OCI-LY7 (cell line): ENCODE results near the gene UNC13A. TPM values are rescaled to one million over a fixed set of nuclear protein-coding genes. Genes with fewer than 3 reads are reported as not detected.

ENCODE experiments used
- BruUV-seq: library from RNA; stranded (reverse); fragments of 400-500 nt; replicated peaks from 2 replicates; lab custom pipeline; 2021; lab: Mats Ljungman, UMichigan
- CTCF ChIA-PET: fragments of 300-600 bp; sonication (Branson Sonifier 250); formaldehyde crosslinking; loops from one replicate; lab custom pipeline; 2022; ENCODE audit warnings: antibody characterized with exemption; ENCODE audit not compliant: unreplicated experiment; lab: Charles Lee
- POLR2A ChIA-PET: fragments of 300-600 bp; sonication (Branson Sonifier 250); formaldehyde crosslinking; loops from one replicate; lab custom pipeline; 2022; ENCODE audit warnings: antibody characterized with exemption; lab: Charles Lee
- DNase-seq: peaks from one replicate; pipeline ENCODE4 v3.0.0-alpha.2; 2015; ENCODE audit warnings: low spot score
- H2AFZ ChIP-seq: fragments of 200-600 bp; sonication (generic), shearing (Covaris generic); 2 replicates; pipeline ENCODE4 v1.6.1; 2014; ENCODE audit warnings: mild to moderate bottlenecking, antibody characterized with exemption, low read length, moderate library complexity
- H3K27ac ChIP-seq: fragments of 200-600 bp; sonication (generic); 2 replicates; pipeline ENCODE4 v1.5.1; 2014; ENCODE audit warnings: mixed run types, low read depth, mild to moderate bottlenecking, moderate library complexity, low read length, inconsistent platforms; ENCODE audit not compliant: poor library complexity, severe bottlenecking
- H3K36me3 ChIP-seq: fragments of 200-600 bp; sonication (generic); 2 replicates; pipeline ENCODE4 v1.6.1; 2014; ENCODE audit warnings: mild to moderate bottlenecking, antibody characterized with exemption, low read length, moderate library complexity, mixed read lengths; ENCODE audit not compliant: insufficient read depth
- H3K4me1 ChIP-seq: fragments of 200-600 bp; sonication (generic); 2 replicates; pipeline ENCODE4 v1.5.1; 2014; ENCODE audit warnings: mild to moderate bottlenecking, low read length; ENCODE audit not compliant: insufficient read depth, poor library complexity, severe bottlenecking
- H3K4me2 ChIP-seq: fragments of 200-600 bp; sonication (generic); 2 replicates; pipeline ENCODE4 v1.6.1; 2014; ENCODE audit warnings: mild to moderate bottlenecking, low read length
- H3K4me3 ChIP-seq: fragments of 200-600 bp; sonication (generic); 2 replicates; pipeline ENCODE4 v1.5.1; 2014; ENCODE audit warnings: mild to moderate bottlenecking, low read depth, low read length; ENCODE audit not compliant: poor library complexity, severe bottlenecking
- H3K79me2 ChIP-seq: fragments of 200-600 bp; sonication (generic); 2 replicates; pipeline ENCODE4 v1.6.1; 2016; ENCODE audit warnings: low read depth, mild to moderate bottlenecking, low read length, moderate library complexity, mixed read lengths; ENCODE audit not compliant: insufficient read depth
- H3K9me2 ChIP-seq: fragments of 200-600 bp; sonication (generic); 2 replicates; pipeline ENCODE4 v1.6.1; 2016; ENCODE audit warnings: mild to moderate bottlenecking, low read length, mixed read lengths; ENCODE audit not compliant: insufficient read depth
- H3K9me3 ChIP-seq: fragments of 200-600 bp; sonication (generic); 2 replicates; pipeline ENCODE4 v1.6.1; 2014; ENCODE audit warnings: mild to moderate bottlenecking, mixed run types, low read length, mixed read lengths
- H4K20me1 ChIP-seq: fragments of 200-600 bp; sonication (generic); 2 replicates; pipeline ENCODE4 v1.6.1; 2014; ENCODE audit warnings: mild to moderate bottlenecking, antibody characterized with exemption, low read length, moderate library complexity, mixed read lengths; ENCODE audit not compliant: insufficient read depth
- CTCF ChIP-seq: fragments of 200-600 bp; sonication (generic); conservative IDR thresholded peaks from 2 replicates; pipeline ENCODE4 v1.5.1; 2014; ENCODE audit warnings: mild to moderate bottlenecking, antibody characterized with exemption, low read length, moderate library complexity, mixed read lengths
- EZH2phosphoT487 ChIP-seq: fragments of 200-600 bp; sonication (generic); IDR thresholded peaks from 2 replicates; pipeline ENCODE4 v1.6.1; 2018; ENCODE audit warnings: low read depth, borderline replicate concordance, mild to moderate bottlenecking, mixed run types, antibody characterized with exemption, low read length, moderate library complexity, mixed read lengths
- intact Hi-C: fragments of 100-400 bp; cut with micrococcal nuclease; formaldehyde crosslinking; loops from one replicate; pipeline ENCODE4 v1.10.0; 2022; ENCODE audit not compliant: unreplicated experiment
- total RNA-seq, 2 experiments: library from RNA; depleted of rRNA in 1 of 2; stranded (reverse); fragments of >200 nt in 1 of 2; shearing (Covaris generic) in 1 of 2; gene quantifications; 2 replicates each; pipeline ENCODE4 v1.2.3, GENCODE V29; 2014 to 2022

UNC13A gene
- total RNA-seq, 2 experiments from 2014 or later: 0.72 to 0.92 TPM

- H3K4me2 ChIP-seq: no peak overlapping the region
- H4K20me1 ChIP-seq: no peaks in the 10 kb centered on the region
- BruUV-seq: no TSS peak
- peaks cover 81% of the 10 kb centered on the region for H3K36me3 ChIP-seq
- no peak overlapping the region for H3K4me3 ChIP-seq
- no peaks in the 10 kb centered on the region for H3K9me2 ChIP-seq
- no peak overlapping the region for H3K27ac ChIP-seq
- no peaks in the 10 kb centered on the region for H3K4me1 ChIP-seq
- H2AFZ ChIP-seq: no peak overlapping the region
- no peak for TF ChIP-seq CTCF
- no peak for TF ChIP-seq EZH2phosphoT487
- DNase-seq: no peak
- ChIA-PET CTCF (no interaction called here), POLR2A (no interaction called here)
- intact Hi-C loops: no loop called here
- H3K79me2 ChIP-seq: no peaks in the 10 kb centered on the region
- H3K9me3 ChIP-seq: no peaks in the 10 kb centered on the region
Measured at GRCh38 chr19:17567940-17568339, 120.2 kb downstream of the UNC13A start.

- Histone ChIP-seq H4K20me1 (no peaks in the 10 kb centered on the region), H3K79me2 (peaks cover 4% of the 10 kb centered on the region; the same call in 1 of the 2 replicates), H3K4me3 (no peak overlapping the region), H3K4me2 (no peak overlapping the region), H3K36me3 (peaks cover 80% of the 10 kb centered on the region), H3K27ac (no peak overlapping the region), H2AFZ (no peak overlapping the region), H3K9me2 (no peaks in the 10 kb centered on the region), H3K4me1 (no peaks in the 10 kb centered on the region), H3K9me3 (no peaks in the 10 kb centered on the region)
- intact Hi-C loops: no loop called here
- DNase-seq: no peak
- no TSS peak for BruUV-seq
- TF ChIP-seq CTCF (no peak), EZH2phosphoT487 (no peak)
- POLR2A ChIA-PET: no interaction called here
- CTCF ChIA-PET: no interaction called here
Measured at GRCh38 chr19:17565611-17566010, 122.5 kb downstream of the UNC13A start.

GRCh38 chr19:17564781-17565180, 123.4 kb downstream of the UNC13A start:
- CTCF ChIA-PET: no interaction called here
- H3K9me3 ChIP-seq: no peaks in the 10 kb centered on the region
- no peak overlapping the region for H2AFZ ChIP-seq
- H3K4me1 ChIP-seq: no peaks in the 10 kb centered on the region
- H3K36me3 ChIP-seq: peaks cover 80% of the 10 kb centered on the region
- POLR2A ChIA-PET: no interaction called here
- DNase-seq: no peak
- no peaks in the 10 kb centered on the region for H3K9me2 ChIP-seq
- H3K4me2 ChIP-seq: no peak overlapping the region
- H3K27ac ChIP-seq: no peak overlapping the region
- no peaks in the 10 kb centered on the region for H4K20me1 ChIP-seq
- H3K4me3 ChIP-seq: no peak overlapping the region
- no TSS peak for BruUV-seq
- intact Hi-C loops: no loop called here
- peaks cover 4% of the 10 kb centered on the region; the same call in 1 of the 2 replicates for H3K79me2 ChIP-seq
- TF ChIP-seq EZH2phosphoT487 (no peak), CTCF (no peak)
